PC-9 (cell line): ENCODE data around the gene DNAJC17.

ENCODE experiments used
- CTCF ChIP-seq: fragments of 200-600 bp; sonication (generic); conservative IDR thresholded peaks from 2 replicates; pipeline ENCODE4 v1.6.1; 2017; ENCODE audit warnings: mixed run types, antibody characterized with exemption, mild to moderate bottlenecking, moderate library complexity
- EZH2 ChIP-seq: fragments of 200-600 bp; sonication (generic); IDR thresholded peaks from 2 replicates; pipeline ENCODE4 v1.8.0; 2017; ENCODE audit warnings: antibody characterized with exemption, low read depth

DNA sequence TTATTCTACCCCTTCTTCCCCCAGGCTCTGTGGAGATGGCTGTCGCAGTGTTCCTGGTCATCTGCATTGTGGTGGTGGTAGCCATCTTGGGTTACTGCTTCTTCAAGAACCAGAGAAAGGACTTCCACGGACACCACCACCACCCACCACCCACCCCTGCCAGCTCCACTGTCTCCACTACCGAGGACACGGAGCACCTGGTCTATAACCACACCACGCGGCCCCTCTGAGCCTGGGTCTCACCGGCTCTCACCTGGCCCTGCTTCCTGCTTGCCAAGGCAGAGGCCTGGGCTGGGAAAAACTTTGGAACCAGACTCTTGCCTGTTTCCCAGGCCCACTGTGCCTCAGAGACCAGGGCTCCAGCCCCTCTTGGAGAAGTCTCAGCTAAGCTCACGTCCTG lies 49.5 kb upstream of the DNAJC17 start:
- TF ChIP-seq CTCF, result no peak
- no peak for TF ChIP-seq EZH2
